Measurements from ENCODE around the gene PPP4R3A.

DNA sequence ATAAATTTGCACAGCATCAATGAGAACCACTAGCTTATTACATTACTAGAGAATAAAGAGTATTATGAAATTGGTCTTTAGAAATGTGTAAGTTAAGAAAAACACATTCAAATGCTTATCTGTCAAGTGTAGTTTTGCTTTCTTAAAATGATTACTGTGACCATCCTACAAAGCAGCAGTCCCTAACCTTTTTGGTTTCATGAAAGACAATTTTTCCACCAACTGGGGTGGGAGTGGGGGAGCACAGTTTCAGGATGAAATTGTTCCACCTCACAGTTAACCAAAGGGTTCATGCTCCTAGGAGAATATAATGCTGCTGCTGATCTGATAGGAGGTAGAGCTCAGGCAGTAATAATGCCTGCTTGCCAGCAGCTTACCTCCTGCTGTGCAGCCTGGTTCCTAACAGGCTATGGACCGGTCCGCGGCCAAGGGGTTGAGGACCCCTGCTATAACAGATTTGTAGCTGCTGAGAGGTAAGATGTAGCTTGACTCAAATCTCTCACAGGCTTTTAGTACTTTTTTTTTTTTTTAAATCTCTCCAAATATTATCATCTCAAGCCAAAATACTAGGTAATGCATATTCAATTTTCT lies 45.4 kb downstream of the PPP4R3A start:
- no peak for TF ChIP-seq CTCF (conservative IDR thresholded peaks at IDR 0.05 in 1 of 2, IDR thresholded peaks at IDR 0.05 in 1 of 2; ENCODE audit: extremely low read depth in 1 of 2, insufficient read depth in 1 of 2, low read depth in 1 of 2, low read length in 2 of 2)
- no peak for TF ChIP-seq EZH2 (IDR thresholded peaks at IDR 0.05; ENCODE audit: borderline replicate concordance, low read length)
